Panc1 (cell line): ENCODE results near the gene PHYH.

ENCODE experiments used
- POLR2AphosphoS5 ChIP-seq: IDR thresholded peaks from 2 replicates; pipeline ENCODE4 v1.6.1; 2012; ENCODE audit warnings: mild to moderate bottlenecking, low read depth, low read length, moderate library complexity
- REST ChIP-seq, 2 experiments: IDR thresholded peaks; 2 replicates each; pipeline ENCODE4 v1.6.1; 2011 to 2012; ENCODE audit warnings: low read depth in 2 of 2, control low read depth in 1 of 2, low read length in 1 of 2, mild to moderate bottlenecking in 1 of 2, moderate library complexity in 1 of 2; ENCODE audit not compliant: insufficient read depth in 1 of 2
- SIN3A ChIP-seq: IDR thresholded peaks from 2 replicates; pipeline ENCODE4 v1.6.1; 2012; ENCODE audit warnings: low read depth, mild to moderate bottlenecking, low read length, moderate library complexity, borderline replicate concordance; ENCODE audit not compliant: insufficient read depth
- TCF7L2 ChIP-seq: IDR thresholded peaks from 2 replicates; pipeline ENCODE4 v1.6.1; 2011; ENCODE audit warnings: mild to moderate bottlenecking, low read depth, low read length, inconsistent platforms
- TF ChIP-seq, protein P1 (sequence below): fragments of 450-650 bp; IDR thresholded peaks from 2 replicates; pipeline ENCODE4 v1.5.1; 2017; ENCODE audit warnings: mild to moderate bottlenecking

DNA sequence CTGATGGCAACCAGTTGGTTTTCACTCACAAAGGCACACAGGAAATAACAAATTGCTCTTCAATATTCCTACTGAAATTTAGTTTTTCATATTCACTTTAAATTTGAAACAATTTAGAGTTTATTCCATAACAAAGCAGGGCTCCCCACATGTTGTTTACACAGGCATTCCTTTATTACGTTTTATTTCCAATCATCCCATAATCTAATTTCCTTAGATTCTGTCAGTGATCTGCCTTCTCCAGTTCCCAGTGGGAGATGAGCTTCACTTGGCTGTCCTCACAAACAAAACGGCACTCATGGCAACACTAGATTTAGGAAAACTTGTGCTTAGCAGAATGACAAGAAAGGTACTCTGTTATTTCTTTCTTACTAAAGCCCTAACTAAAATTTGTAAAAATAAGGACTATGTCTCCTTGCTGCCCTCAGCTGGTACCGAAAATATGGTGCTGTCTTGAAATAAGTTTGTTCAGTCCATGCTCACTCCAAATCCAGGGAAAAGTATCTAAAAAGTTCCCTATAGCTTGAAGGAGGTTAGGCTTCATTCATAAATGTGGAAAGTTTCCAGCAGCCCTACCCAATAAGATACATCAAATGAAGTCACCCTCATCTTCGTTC, 23.0 kb downstream of the PHYH start:
- TF ChIP-seq, protein P1, sequence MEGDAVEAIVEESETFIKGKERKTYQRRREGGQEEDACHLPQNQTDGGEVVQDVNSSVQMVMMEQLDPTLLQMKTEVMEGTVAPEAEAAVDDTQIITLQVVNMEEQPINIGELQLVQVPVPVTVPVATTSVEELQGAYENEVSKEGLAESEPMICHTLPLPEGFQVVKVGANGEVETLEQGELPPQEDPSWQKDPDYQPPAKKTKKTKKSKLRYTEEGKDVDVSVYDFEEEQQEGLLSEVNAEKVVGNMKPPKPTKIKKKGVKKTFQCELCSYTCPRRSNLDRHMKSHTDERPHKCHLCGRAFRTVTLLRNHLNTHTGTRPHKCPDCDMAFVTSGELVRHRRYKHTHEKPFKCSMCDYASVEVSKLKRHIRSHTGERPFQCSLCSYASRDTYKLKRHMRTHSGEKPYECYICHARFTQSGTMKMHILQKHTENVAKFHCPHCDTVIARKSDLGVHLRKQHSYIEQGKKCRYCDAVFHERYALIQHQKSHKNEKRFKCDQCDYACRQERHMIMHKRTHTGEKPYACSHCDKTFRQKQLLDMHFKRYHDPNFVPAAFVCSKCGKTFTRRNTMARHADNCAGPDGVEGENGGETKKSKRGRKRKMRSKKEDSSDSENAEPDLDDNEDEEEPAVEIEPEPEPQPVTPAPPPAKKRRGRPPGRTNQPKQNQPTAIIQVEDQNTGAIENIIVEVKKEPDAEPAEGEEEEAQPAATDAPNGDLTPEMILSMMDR = no peak
- TF ChIP-seq REST (IDR thresholded peaks at IDR 0.05; ENCODE audit: insufficient read depth in 1 of 2, low read depth in 2 of 2, low read length in 1 of 2) (no peak), TCF7L2 (no peak), POLR2AphosphoS5 (no peak), SIN3A (no peak)
